ENCODE measurements around the gene ACYP2.
"Not testable (repeated sequence)": the region's sequence is repeated elsewhere in the genome, so short reads cannot be mapped to it uniquely, and the experiment has no call there.

ACYP2 gene

DNA sequence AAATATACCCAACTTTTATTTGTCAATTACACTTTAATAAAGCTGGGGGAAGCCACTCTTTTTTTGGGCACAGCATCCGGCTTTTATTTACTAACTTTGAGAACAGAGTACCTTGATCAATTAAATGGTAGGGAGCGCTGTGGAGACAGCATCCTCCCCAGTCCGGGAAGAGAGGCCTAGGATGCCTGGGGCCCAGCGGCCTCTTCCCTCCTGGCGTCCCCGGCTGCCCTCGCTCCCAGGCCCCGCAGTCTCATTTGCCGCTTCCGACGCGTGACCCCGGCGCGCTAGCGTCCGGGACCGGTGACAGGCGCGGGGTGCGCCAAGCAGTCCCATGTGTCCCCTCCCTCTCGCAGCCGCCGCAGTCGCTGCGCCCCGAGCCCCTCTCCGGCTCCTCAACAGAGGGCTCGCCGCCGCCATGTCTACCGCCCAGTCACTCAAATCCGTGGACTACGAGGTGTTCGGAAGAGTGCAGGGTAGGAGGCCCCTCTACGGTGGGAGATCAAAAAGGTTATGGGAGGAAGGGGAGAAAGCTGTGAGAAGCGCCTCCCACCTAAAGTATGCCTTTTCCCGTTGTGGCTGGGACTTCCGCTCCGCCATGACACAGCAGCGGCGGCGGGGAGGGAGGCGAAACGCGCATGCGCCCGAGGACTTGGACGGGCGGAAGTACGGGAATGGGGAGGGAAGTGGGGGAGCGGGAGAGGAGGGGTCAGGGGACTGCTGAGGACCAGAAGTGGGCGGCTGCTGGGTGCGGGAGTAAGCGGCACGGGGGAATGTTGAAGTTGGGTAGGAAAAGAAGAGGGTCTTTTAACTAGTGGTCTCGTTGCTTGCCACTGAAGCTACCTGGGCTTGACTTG lies at the start of gene ACYP2:
ACYP2 (plus strand) TSS at position 332 of the 854 bp plus-strand sequence.
- DNase-seq (ENCODE audit: low read depth) = peak; percentile 87

DNA sequence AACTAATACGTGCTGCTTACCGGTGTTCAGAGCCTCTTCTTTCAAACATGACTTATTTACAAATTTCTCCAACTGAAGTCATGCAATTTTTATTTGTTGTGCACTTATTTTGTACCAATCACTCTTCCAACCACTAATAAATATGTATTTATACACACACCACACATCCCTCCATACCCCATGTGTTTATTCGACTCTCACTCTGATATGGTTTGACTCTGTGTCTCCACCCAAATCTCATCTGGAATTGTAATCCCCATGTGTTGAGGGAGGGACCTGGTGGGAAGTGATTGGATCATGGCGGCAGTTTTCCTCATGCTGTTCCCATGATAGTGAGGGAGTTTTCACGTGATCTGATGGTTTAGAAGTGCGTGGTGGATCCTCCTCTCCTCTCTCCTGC lies 49.5 kb upstream of the ACYP2 start:
- no peak for DNase-seq (ENCODE audit: low read depth)

GRCh38 chr2:54067851-54068375 lies 47.5 kb upstream of the ACYP2 start:
- DNase-seq (ENCODE audit: low read depth) = no peak

GRCh38 chr2:54072483-54072882 lies 42.9 kb upstream of the ACYP2 start:
- DNase-seq (ENCODE audit: low read depth) = not testable (repeated sequence)

DNA sequence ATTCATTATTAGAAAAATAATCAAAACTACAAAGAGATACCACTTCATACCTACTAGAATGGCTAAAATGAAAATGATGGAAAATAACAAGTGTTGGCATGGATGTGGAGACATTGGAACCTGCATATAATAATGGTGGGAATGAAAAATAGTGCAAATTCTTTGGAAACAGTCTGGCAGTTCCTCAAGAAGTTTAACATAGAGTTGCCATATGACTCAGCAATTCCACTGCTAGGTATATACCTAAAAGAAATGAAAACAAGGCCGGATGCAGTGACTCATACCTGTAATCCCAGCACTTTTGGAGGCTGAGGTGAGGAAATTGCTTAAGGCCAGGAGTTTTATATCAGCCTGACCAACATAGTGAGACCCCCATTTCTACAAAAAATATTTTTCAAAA lies 41.6 kb upstream of the ACYP2 start:
- no peak for DNase-seq (ENCODE audit: low read depth)

GRCh38 chr2:54074606-54075341 lies 40.6 kb upstream of the ACYP2 start:
- DNase-seq (ENCODE audit: low read depth) = no peak

- DNase-seq (ENCODE audit: low read depth) = no peak
These were observed 38.8 kb upstream of the ACYP2 start for GRCh38 chr2:54076586-54076985.

- no peak for DNase-seq (ENCODE audit: low read depth)
These were observed 38.1 kb upstream of the ACYP2 start for GRCh38 chr2:54077088-54077900.

DNA sequence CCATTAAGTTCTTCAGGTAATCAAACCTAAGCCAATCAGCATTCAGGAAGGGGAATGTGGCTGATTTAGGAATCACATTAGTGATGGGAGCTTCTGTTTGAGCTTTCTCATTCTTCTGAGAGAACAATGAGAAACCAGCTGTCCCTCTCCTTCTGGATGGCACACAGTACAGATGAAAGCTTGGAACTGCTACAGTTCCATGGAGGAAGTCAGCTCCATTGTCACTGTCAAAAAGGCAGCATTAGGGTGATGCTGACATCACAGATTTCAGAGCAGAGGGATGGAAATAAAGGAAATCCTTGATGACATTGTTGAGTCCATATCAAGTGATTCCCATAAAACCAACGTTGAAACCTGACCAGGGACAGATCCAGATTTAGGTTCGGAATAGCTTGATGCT lies 36.1 kb upstream of the ACYP2 start:
- no peak for DNase-seq (ENCODE audit: low read depth)

DNA sequence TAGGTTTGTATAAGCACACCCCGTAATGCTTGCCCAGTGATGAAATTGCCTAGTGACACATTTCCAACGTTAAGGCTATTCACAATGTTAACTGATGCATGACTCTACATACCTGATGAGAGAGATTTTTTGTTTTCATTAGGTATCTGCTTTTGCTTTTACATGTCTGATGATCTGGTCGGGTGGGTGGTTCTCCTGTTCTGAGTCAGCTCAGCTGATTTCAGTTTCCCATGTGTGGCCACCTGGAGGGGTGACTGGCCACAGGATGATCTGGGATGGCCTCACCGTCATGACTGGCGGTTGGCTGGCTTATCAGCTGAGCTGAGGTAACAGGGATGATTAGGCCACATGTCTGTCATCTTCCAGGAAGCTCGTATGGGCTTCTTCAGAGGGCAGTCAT lies 33.8 kb upstream of the ACYP2 start:
- DNase-seq (ENCODE audit: low read depth) = no peak

DNA sequence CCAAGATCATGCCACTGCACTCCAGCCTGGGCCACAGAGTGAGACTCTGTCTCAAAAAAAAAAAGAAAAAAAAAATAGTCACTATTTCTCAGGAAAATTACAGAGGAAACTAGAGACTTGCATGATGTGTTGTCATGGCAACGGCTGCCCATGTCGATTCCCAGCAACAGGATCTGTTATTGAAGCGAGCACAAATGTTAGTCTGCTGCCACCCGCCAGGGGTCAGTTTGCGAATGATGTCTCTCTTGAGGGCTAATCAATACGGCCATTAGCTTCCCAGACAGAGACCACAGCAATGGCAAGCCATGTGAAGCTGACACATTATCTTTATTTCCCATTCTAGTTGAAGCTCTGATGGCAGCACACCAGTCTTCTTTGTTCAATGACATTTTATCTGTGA lies 32.4 kb upstream of the ACYP2 start:
- DNase-seq (ENCODE audit: low read depth) = no peak

DNA sequence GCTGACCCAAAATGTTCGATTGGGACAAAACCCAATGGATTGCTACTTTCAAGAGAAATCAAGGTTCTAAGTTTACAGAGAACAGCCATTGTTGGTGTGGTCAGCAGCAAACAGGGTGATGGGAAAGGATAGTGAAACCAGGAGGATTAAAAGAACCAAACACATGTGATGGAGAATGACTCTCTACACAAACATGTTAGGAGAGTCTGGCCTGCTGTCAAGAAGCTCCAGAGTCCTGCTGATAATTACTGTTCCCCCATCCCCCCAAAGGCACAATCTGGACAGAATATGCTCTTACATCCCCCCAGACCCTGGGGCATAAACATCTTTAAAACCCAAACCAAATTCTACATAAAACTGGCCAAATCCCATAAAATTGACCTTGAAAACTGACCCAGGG lies 32.0 kb upstream of the ACYP2 start:
- no peak for DNase-seq (ENCODE audit: low read depth)

GRCh38 chr2:54084600-54084999 lies 30.8 kb upstream of the ACYP2 start:
- no peak for DNase-seq (ENCODE audit: low read depth)

DNA sequence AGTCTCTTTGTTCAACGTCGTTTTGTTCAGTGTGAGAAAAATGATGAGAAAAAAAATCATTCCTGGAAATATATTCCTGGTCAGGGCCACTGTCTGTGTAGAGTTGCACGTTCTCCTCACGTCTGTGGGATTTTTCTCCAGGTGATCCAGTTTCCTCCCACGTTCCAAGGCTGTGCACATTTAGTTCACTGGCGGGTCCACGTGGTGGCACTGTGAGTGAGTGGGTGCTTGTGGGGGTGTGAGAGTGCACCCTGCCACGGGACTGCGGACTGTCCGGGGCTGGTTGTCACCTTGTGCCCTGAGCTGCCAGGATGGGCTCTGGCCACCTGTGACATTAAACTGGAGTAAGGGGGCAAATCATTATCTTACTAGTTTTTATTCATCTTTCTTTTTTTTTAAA lies 30.3 kb upstream of the ACYP2 start:
- DNase-seq (ENCODE audit: low read depth) = no peak

- DNase-seq (ENCODE audit: low read depth) = no peak
These were observed 29.3 kb upstream of the ACYP2 start for GRCh38 chr2:54086157-54086556.

GRCh38 chr2:54088191-54088634 lies 27.2 kb upstream of the ACYP2 start:
- no peak for DNase-seq (ENCODE audit: low read depth)

DNA sequence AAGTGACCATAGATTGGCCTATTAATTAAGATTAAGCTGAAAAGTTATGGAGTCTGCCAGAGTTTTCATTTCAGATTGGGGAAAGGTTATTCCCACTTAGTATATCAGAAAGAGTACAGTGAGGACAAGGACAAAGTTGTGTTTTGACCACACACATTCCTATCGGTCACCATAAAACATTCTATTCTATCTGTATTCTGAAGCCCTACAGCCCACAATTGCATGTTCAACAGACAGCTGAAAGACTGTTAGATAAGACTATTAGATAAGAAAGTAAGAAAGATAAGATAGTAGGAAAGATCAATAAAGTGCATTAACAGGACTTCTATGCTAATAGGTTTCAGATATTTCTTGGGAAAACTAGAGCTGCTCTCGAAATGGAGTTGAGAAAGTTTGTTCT lies 26.7 kb upstream of the ACYP2 start:
- no peak for DNase-seq (ENCODE audit: low read depth)

GRCh38 chr2:54090521-54091117 lies 24.8 kb upstream of the ACYP2 start:
- DNase-seq (ENCODE audit: low read depth) = no peak

DNA sequence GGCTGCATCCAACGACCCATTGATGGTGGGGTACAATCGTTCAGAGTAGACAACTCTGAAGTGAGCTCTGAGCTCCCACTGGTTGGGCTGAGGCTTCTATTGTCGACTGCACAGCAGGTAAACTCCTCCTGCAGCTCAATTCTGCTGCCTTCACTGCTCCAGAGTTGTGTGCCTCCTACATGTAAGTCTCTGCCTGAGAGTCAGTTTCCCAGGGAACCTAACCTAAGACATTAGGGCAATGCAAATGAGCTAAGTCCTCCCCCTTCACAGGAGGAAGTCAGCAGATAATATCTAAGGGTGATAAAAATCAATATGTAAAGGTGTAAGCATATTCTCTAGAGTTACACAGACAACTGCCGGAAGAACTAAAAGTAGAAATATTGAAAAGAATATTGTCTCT lies 22.5 kb upstream of the ACYP2 start:
- no peak for DNase-seq (ENCODE audit: low read depth)

- not testable (repeated sequence) for DNase-seq (ENCODE audit: low read depth)
These were observed 20.0 kb upstream of the ACYP2 start for GRCh38 chr2:54095406-54095805.

DNA sequence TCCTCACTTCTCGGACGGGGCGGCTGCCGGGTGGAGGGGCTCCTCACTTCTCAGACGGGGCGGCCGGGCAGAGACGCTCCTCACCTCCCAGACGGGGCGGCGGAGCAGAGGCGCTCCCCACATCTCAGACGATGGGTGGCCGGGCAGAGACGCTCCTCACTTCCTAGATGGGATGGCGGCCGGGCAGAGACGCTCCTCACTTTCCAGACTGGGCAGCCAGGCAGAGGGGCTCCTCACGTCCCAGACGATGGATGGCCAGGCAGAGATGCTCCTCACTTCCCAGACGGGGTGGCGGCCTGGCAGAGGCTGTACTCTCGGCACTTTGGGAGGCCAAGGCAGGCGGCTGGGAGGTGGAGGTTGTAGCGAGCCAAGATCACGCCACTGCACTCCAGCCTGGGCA lies 19.3 kb upstream of the ACYP2 start:
- DNase-seq (ENCODE audit: low read depth) = not testable (repeated sequence)

DNA sequence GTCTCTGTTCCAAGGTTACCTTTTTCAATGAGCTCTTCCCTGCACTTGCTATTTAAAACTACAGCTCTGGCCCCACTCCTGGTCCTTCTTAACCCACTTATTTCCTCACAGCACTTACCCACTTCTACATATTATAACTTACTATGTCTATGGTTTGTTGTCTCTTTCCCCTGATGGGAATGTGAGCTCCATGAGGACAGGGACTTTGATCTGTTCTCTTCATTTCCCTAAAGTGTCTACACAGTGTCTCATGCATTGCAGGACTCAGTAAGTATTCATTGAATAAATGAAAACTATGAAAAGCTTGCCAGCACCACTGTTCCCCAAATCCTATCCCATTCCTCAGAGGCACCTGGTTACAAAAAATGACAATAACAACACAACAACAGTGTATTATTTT lies 18.3 kb upstream of the ACYP2 start:
- no peak for DNase-seq (ENCODE audit: low read depth)

All from stimulated activated CD4-positive, alpha-beta T cell treated with anti-CD3 and anti-CD28 coated beads, Interleukin-2, amount 100 ng/mL, for 4 hours (primary cell).